Astrocyte of the spinal cord (primary cell): ENCODE results near the gene DCTPP1.
A peak's percentile ranks its signal among the peaks of the same experiment; 100 is the strongest.

Experiments
- DNase-seq: peaks from one replicate; pipeline ENCODE4 v3.0.0; 2011; ENCODE audit warnings: low read depth, low spot score
- H3K4me3 ChIP-seq: 2 replicates; pipeline ENCODE4 v1.5.1; 2011; ENCODE audit warnings: low read depth, mild to moderate bottlenecking, low read length, moderate library complexity
- CTCF ChIP-seq: IDR thresholded peaks from 2 replicates; pipeline ENCODE4 v1.5.1; 2012; ENCODE audit warnings: low read depth, mild to moderate bottlenecking, low read length, inconsistent platforms
- in situ Hi-C: cut with HindIII; loops from 2 replicates; pipeline ENCODE4 v1.10.0; 2017; ENCODE audit warnings: low sequenced_read_pairs

DCTPP1 gene

DNA sequence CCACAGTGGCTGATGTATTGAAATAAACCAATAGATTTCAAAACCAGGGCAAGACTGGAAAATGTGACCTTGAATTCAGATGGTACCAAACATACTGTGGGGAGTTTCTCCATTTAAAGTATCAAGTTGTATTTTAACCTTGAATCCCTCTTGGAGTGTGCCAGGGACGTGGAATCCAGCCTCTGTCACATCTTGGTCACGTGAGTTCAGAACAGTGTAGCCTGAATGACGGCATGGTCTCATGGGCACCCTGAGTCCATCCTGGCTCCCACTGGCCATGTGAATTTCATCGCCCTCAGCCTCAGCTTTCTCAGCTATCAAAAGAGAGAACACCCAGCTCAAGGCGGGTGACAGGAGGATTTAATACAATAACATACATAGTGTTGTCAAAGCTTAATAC lies 15.7 kb downstream of the DCTPP1 start:
- no peak for TF ChIP-seq CTCF
- DNase-seq = no peak
- in situ Hi-C loops = no loop called here
- no peak overlapping the region for H3K4me3 ChIP-seq

GRCh38 chr16:30413112-30413806 lies 16.6 kb downstream of the DCTPP1 start:
- no peak for TF ChIP-seq CTCF
- no peak for DNase-seq
- in situ Hi-C loops = no loop called here
- no peak overlapping the region for H3K4me3 ChIP-seq

DNA sequence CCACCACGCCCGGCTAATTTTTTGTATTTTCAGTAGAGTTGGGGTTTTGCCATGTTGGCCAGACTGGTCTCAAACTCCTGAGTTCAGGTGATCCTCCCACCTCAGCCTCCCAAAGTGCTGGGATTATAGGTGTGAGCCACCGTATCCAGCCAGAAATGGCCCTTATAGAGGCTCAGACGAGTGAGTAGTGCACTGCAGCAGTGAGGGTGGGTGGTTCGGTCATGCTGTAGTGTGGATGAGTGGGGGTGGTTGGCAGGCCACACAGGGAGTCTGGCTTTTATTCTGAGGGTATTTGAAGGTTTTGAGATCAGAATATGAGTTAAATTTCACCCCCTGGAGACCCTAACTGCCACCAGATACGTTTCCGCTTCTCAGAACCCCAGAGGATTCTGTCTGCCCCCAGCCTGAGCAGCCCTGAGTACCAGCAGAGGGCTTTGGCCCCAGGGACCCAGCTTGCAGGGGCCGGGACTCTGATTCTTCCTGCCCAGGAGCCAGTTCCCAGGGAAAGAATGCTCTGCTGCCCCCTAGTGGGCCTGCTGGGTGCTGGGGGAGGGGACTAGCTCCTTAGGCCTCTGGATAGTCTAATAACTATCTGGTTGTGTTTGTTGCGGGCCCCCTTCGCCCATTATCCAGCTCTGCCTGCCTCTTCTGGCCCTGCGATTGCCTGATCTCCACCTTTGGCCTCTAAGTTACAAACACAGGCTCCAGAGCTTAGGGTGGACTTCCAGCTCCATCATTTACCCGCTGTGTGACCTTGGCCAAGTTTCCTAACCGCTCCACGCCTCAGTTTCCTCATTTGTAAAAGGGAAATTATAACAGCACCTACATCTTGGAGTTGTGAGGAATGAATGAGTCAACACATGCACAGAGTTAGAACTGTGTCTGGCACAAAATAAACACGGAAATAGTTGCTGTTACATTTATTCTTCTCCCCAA lies 20.4 kb downstream of the DCTPP1 start:
- no peak overlapping the region for H3K4me3 ChIP-seq
- in situ Hi-C loops = no loop called here
- TF ChIP-seq CTCF = peak; percentile 97
- DNase-seq = peak; percentile 84

DNA sequence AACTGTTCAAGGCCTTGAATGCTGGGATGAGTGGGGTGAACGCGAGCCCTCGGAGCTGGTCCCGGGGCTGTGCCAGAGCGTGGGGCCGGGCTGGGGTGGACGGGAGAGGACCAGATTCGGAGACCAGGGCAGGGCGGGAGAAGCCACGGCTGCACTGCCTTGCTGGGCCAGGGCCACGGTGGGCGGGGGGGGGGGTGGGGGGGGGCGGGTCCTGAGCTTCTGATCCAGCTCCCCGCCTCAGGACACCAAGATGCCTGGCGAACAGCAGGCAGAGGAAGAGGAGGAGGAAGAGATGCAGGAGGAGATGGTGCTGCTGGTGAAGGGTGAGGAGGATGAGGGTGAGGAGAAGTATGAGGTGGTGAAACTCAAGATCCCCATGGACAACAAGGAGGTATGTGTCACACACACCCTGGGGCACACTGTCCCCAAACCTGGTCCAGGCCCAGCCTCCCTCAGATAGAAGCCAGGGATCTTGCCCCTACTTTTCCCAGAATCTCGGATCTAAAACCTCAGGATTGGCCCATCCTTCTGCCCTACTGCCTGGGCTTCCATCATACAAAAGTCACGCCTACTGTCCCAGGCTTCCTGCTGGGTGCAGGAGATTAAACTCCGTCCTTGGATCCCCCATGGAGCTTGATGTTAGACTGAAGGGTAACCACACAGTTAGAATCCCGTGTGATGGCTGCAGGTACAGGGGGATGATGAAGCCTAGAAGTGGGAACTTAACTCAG lies 21.9 kb downstream of the DCTPP1 start:
- no peak for TF ChIP-seq CTCF
- H3K4me3 ChIP-seq = peak overlapping the region; percentile 75
- DNase-seq = no peak
- in situ Hi-C loops = no loop called here

DNA sequence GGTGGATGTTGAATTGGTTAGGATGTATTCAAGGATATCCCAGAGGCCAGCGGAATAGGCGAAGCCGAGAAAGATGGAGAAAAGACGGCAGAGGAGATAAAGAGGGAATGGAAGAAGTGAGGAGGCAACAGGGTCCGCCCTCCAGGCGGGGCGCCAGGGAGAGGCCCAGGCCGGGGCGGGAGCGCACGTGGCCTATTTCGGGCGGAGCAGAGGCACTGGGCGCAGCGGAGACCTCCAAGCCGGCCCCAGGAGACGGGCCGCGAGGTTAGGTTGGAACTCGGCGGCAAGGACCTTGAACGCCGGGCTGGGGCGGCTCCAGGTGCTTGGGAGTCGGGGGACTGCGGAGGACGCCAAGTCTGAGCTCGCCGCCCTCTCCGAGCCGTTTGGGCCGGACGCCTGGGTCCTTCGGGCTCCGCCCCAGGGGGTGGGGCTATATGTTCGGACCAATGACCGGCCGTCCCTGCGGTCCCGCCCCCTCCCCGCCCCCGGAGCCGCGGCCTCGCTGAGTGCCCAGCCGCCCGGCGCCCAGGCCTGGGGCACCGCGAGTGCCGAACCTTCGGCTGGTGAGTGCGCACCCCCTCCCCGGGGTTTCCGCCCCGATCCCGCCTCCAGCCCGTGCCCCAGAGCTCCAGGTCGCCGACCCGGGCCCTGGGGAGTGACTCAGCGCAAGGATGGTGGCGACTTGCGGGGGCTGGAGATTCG lies 22.6 kb downstream of the DCTPP1 start, which contains the start of gene ZNF771:
Gene ZNF771, plus strand, starts transcription at position 505 of the 702 bp plus-strand sequence. CDS start 448 bp downstream, outside the sequence.
- peak; percentile 88 for DNase-seq
- in situ Hi-C loops = no loop called here
- no peak for TF ChIP-seq CTCF
- H3K4me3 ChIP-seq = peak within 1 kb of the TSS; percentile 75

DNA sequence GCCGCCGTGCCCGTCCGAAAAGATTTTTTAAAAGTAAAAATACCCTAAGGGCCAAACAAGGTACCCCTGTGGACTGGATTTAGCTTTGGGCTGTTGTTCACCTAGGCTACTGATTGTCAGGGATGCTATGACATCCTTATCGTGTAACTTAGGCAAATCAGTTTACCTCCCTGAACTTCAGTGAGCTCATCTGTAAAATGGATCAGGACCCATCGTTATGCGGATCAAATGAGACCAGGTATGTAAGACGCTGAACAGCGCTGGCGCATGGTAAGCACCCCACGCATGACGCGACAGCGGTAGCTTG lies 23.1 kb downstream of the DCTPP1 start:
- in situ Hi-C loops = no loop called here
- H3K4me3 ChIP-seq = peak overlapping the region; percentile 75
- TF ChIP-seq CTCF = no peak
- no peak for DNase-seq
